ENCODE results near the gene DHRS7.

The DHRS7 gene

DNA sequence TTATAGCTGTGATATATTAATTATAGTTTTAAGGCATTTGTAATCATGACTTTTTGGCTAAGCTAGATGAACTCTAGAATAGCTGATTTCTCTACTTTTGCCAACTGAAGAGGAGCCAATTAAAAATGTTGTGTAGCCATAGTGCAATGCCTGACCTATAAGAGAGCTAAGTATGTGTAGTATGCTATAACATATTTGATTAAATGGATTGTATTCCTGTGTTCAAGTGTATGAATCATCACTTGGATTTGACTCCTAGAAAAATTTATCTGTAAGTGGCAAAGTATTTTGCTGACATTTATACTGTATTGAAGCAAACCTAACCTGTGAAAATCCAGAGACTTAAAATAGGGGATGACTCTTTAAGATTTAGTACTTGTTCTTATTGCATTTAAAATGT, 39.3 kb downstream of the DHRS7 start:
- ATAC-seq (ENCODE audit: insufficient read depth, low read depth), result no peak

GRCh38 chr14:60116181-60116580, 49.0 kb downstream of the DHRS7 start:
- TF ChIP-seq EZH2 (IDR thresholded peaks at IDR 0.05; ENCODE audit: borderline replicate concordance, low read depth, low read length, severe bottlenecking) (no peak), CTCF (IDR thresholded peaks at IDR 0.05; ENCODE audit: borderline replicate concordance, extremely low read depth, low read length, poor library complexity, severe bottlenecking) (no peak)
- peaks cover 18% of the 10 kb centered on the region for H3K79me2 ChIP-seq (ENCODE audit: insufficient read depth, low read length)
- no peak overlapping the region for H3K27ac ChIP-seq (ENCODE audit: low read length)
- no peak overlapping the region for H3K4me3 ChIP-seq (ENCODE audit: low read depth in 1 of 2, low read length in 2 of 2)
- peaks cover 51% of the 10 kb centered on the region for H3K36me3 ChIP-seq (ENCODE audit: insufficient read depth, low read length)
- H4K20me1 ChIP-seq (ENCODE audit: insufficient read depth, low read length), result no peaks in the 10 kb centered on the region
- H2AFZ ChIP-seq (ENCODE audit: low read depth, low read length), result no peak overlapping the region
- no peaks in the 10 kb centered on the region for H3K4me1 ChIP-seq (ENCODE audit: insufficient read depth, low read length)
- no peak overlapping the region for H3K9ac ChIP-seq (ENCODE audit: low read depth, low read length)
- no peak for DNase-seq
- H3K9me3 ChIP-seq (ENCODE audit: insufficient read depth, low read length, severe bottlenecking), result no peaks in the 10 kb centered on the region
- no peak overlapping the region for H3K4me2 ChIP-seq (ENCODE audit: insufficient read depth, low read length)
- no peaks in the 10 kb centered on the region for H3K27me3 ChIP-seq (ENCODE audit: insufficient read depth, low read length, poor library complexity)
- no peak for ATAC-seq (ENCODE audit: insufficient read depth, low read depth)

More for the DNA sequence above, 39.3 kb downstream of the DHRS7 start:
- TF ChIP-seq CTCF (IDR thresholded peaks at IDR 0.05; ENCODE audit: borderline replicate concordance, extremely low read depth, low read length, poor library complexity, severe bottlenecking) (no peak), EZH2 (IDR thresholded peaks at IDR 0.05; ENCODE audit: borderline replicate concordance, low read depth, low read length, severe bottlenecking) (no peak)
- Histone ChIP-seq H2AFZ (ENCODE audit: low read depth, low read length) (no peak overlapping the region), H3K4me2 (ENCODE audit: insufficient read depth, low read length) (no peak overlapping the region), H4K20me1 (ENCODE audit: insufficient read depth, low read length) (no peaks in the 10 kb centered on the region), H3K79me2 (ENCODE audit: insufficient read depth, low read length) (no peaks in the 10 kb centered on the region), H3K27me3 (ENCODE audit: insufficient read depth, low read length, poor library complexity) (no peaks in the 10 kb centered on the region), H3K4me3 (ENCODE audit: low read depth in 1 of 2, low read length in 2 of 2) (no peak overlapping the region), H3K36me3 (ENCODE audit: insufficient read depth, low read length) (peaks cover 74% of the 10 kb centered on the region), H3K4me1 (ENCODE audit: insufficient read depth, low read length) (no peaks in the 10 kb centered on the region), H3K27ac (ENCODE audit: low read length) (no peak overlapping the region), H3K9ac (ENCODE audit: low read depth, low read length) (no peak overlapping the region), H3K9me3 (ENCODE audit: insufficient read depth, low read length, severe bottlenecking) (no peaks in the 10 kb centered on the region)
- no peak for DNase-seq

DNA sequence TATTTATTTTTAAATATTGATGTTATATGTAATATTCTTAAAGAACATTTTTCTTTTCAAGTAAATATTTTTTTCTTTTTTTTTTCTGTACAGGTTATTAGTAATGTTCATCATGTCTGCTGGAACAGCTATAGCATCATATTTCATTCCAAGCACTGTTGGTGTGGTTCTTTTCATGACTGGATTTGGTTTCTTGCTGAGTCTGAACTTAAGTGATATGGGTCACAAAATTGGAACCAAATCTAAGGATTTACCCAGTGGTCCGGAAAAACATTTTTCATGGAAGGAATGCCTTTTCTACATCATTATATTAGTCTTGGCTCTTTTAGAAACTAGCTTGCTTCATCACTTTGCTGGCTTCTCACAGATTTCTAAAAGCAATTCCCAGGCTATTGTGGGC, 50.3 kb downstream of the DHRS7 start:
- H4K20me1 ChIP-seq (ENCODE audit: insufficient read depth, low read length), result peaks cover 8% of the 10 kb centered on the region; the same call in 1 of the 2 replicates
- peaks cover 31% of the 10 kb centered on the region for H3K79me2 ChIP-seq (ENCODE audit: insufficient read depth, low read length)
- no peaks in the 10 kb centered on the region for H3K27me3 ChIP-seq (ENCODE audit: insufficient read depth, low read length, poor library complexity)
- no peaks in the 10 kb centered on the region for H3K9me3 ChIP-seq (ENCODE audit: insufficient read depth, low read length, severe bottlenecking)
- peaks cover 48% of the 10 kb centered on the region for H3K36me3 ChIP-seq (ENCODE audit: insufficient read depth, low read length)
- no peak overlapping the region for H3K9ac ChIP-seq (ENCODE audit: low read depth, low read length)
- H3K4me3 ChIP-seq (ENCODE audit: low read depth in 1 of 2, low read length in 2 of 2), result no peak overlapping the region
- no peak overlapping the region for H3K4me2 ChIP-seq (ENCODE audit: insufficient read depth, low read length)
- peaks cover 4% of the 10 kb centered on the region for H3K4me1 ChIP-seq (ENCODE audit: insufficient read depth, low read length)
- H2AFZ ChIP-seq (ENCODE audit: low read depth, low read length), result no peak overlapping the region
- TF ChIP-seq CTCF (IDR thresholded peaks at IDR 0.05; ENCODE audit: borderline replicate concordance, extremely low read depth, low read length, poor library complexity, severe bottlenecking) (no peak), EZH2 (IDR thresholded peaks at IDR 0.05; ENCODE audit: borderline replicate concordance, low read depth, low read length, severe bottlenecking) (no peak)
- DNase-seq, result no peak
- no peak for ATAC-seq (ENCODE audit: insufficient read depth, low read depth)
- no peak overlapping the region for H3K27ac ChIP-seq (ENCODE audit: low read length)

- no peak overlapping the region for H3K4me3 ChIP-seq (ENCODE audit: low read depth in 1 of 2, low read length in 2 of 2)
- no peak for TF ChIP-seq EZH2 (IDR thresholded peaks at IDR 0.05; ENCODE audit: borderline replicate concordance, low read depth, low read length, severe bottlenecking)
- TF ChIP-seq CTCF (IDR thresholded peaks at IDR 0.05; ENCODE audit: borderline replicate concordance, extremely low read depth, low read length, poor library complexity, severe bottlenecking), result no peak
- H3K27me3 ChIP-seq (ENCODE audit: insufficient read depth, low read length, poor library complexity), result no peaks in the 10 kb centered on the region
- H3K27ac ChIP-seq (ENCODE audit: low read length), result no peak overlapping the region
- ATAC-seq (ENCODE audit: insufficient read depth, low read depth) (no peak), DNase-seq (no peak)
- no peak overlapping the region for H3K4me2 ChIP-seq (ENCODE audit: insufficient read depth, low read length)
- no peak overlapping the region for H2AFZ ChIP-seq (ENCODE audit: low read depth, low read length)
- H3K36me3 ChIP-seq (ENCODE audit: insufficient read depth, low read length), result peaks cover 42% of the 10 kb centered on the region
- peaks cover 12% of the 10 kb centered on the region for H4K20me1 ChIP-seq (ENCODE audit: insufficient read depth, low read length)
- no peaks in the 10 kb centered on the region for H3K9me3 ChIP-seq (ENCODE audit: insufficient read depth, low read length, severe bottlenecking)
- peaks cover 19% of the 10 kb centered on the region for H3K4me1 ChIP-seq (ENCODE audit: insufficient read depth, low read length)
- no peak overlapping the region for H3K9ac ChIP-seq (ENCODE audit: low read depth, low read length)
- H3K79me2 ChIP-seq (ENCODE audit: insufficient read depth, low read length), result peaks cover 59% of the 10 kb centered on the region
Observed at GRCh38 chr14:60111732-60112131, 53.5 kb downstream of the DHRS7 start.
